Esophagus muscularis mucosa (tissue), 4 donors: ENCODE measurements around the gene ANP32A. TPM values are rescaled to one million over a fixed set of nuclear protein-coding genes. Genes with fewer than 3 reads are reported as not detected.

Source experiments
- DNase-seq: peaks from one replicate; pipeline ENCODE4 v3.0.0-alpha.2; 2017; ENCODE audit errors: extremely low spot score
- H3K27ac ChIP-seq, 4 donors: fragments of 200-600 bp; sonication (generic); replicated peaks in 1 of 4; 1 replicate in 3 of 4; 2 replicates in 1 of 4; pipeline ENCODE4 v1.5.1; 2016 to 2019; ENCODE audit warnings: mild to moderate bottlenecking in 1 of 4
- H3K27me3 ChIP-seq, 4 donors: fragments of 200-600 bp; sonication (generic); one replicate each; pipeline versions ENCODE4 v1.5.1 to v1.6.0; 2016 to 2019
- H3K36me3 ChIP-seq, 4 donors: fragments of 200-600 bp; sonication (generic); one replicate each; pipeline ENCODE4 v1.5.1; 2016 to 2019
- H3K4me1 ChIP-seq, 4 donors: fragments of 200-600 bp; sonication (generic); one replicate each; pipeline ENCODE4 v1.5.1; 2016 to 2019
- H3K4me3 ChIP-seq, 4 donors: fragments of 200-600 bp; sonication (generic); 1 replicate in 2 of 4; 2 replicates in 2 of 4; pipeline ENCODE4 v1.5.1; 2016 to 2019; ENCODE audit warnings: mild to moderate bottlenecking in 4 of 4, moderate library complexity in 1 of 4
- H3K9me3 ChIP-seq, 4 donors: fragments of 200-600 bp; sonication (generic); 1 replicate in 3 of 4; 2 replicates in 1 of 4; pipeline ENCODE4 v1.5.1; 2016 to 2019
- EP300 ChIP-seq: sonication (generic); formaldehyde crosslinking; IDR thresholded peaks from one replicate; pipeline ENCODE4 v1.6.1; 2017; ENCODE audit warnings: antibody characterized with exemption
- POLR2A ChIP-seq: fragments of 450-650 bp; IDR thresholded peaks from one replicate; pipeline ENCODE4 v1.6.1; 2017; ENCODE audit warnings: antibody characterized with exemption, moderate library complexity, mild to moderate bottlenecking, low read depth
- POLR2AphosphoS5 ChIP-seq, 2 donors: sonication (generic); formaldehyde crosslinking; IDR thresholded peaks; one replicate each; pipeline ENCODE4 v1.6.1; 2017; ENCODE audit warnings: antibody characterized with exemption in 2 of 2
- WGBS: methylation state at CpG from one replicate; pipeline ENCODE4 v1.1.5; 2018; 5-methylcytosine and 5-hydroxymethylcytosine counted together
- intact Hi-C: fragments of 100-400 bp; cut with DNase I; formaldehyde crosslinking; loops from one replicate; pipeline ENCODE4 v1.15.1; 2023
- small RNA-seq, 3 donors: library from RNA; depleted of rRNA; stranded (forward); fragments of <200 nt; gene quantifications; one replicate each; pipeline ENCODE3, GENCODE V24; 2016
- total RNA-seq, 4 donors: library from RNA; depleted of rRNA; stranded (reverse); fragments of >200 nt; gene quantifications; one replicate each; pipeline versions ENCODE4 v1.1.0 to v1.2.1, GENCODE V29; 2016
- TF ChIP-seq, protein P1 (sequence below), 3 experiments: fragments of 200-600 bp in 2 of 3; fragments of 450-650 bp in 1 of 3; sonication (generic) in 2 of 3; IDR thresholded peaks; one replicate each; pipeline ENCODE4 v1.5.1; 2017 to 2019; ENCODE audit warnings: antibody characterized with exemption in 3 of 3, mild to moderate bottlenecking in 2 of 3, moderate library complexity in 1 of 3

Gene ANP32A
- total RNA-seq, 4 donors from 2014 or later = 35.3 to 64.1 (median 51.1) TPM

DNA sequence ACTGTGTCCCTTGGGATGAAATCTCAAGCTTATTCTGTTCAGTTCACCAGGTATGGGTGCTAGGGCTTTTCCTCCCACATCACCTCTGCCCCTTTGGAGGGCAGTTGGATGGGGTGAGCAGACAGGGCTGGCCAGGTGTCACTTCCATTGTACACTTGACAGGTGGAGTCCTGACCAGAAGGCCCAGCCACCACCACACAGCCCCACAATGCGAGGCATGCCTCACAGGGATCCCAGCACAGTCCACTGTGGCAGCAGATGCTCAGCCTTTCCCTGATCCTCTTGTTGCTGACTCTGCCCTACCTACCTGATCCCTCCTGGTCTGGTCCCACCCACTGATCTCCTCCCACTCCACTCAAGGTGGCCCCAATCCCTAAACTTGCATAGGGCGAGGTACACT is 88.2 kb downstream of the ANP32A start:
- no peak for DNase-seq
- Histone ChIP-seq H3K27me3 (no peaks in the 10 kb centered on the region), H3K4me1 (peaks cover 26 to 42% (median 32%) of the 10 kb centered on the region in 4 donors), H3K4me3 (no peak overlapping the region), H3K9me3 (no peaks in the 10 kb centered on the region), H3K36me3 (no peaks in the 10 kb centered on the region), H3K27ac (no peak overlapping the region)
- intact Hi-C loops = loop anchor here (5.0 kb wide), 1 partner anchor 85 kb away; no protein-coding TSS in a partner anchor
- WGBS = 100% methylated on average over 2 of the region's 2 CpGs
- TF ChIP-seq POLR2AphosphoS5 (IDR thresholded peaks at IDR 0.05) (no peak), POLR2A (no peak), EP300 (no peak)
- TF ChIP-seq, protein P1, sequence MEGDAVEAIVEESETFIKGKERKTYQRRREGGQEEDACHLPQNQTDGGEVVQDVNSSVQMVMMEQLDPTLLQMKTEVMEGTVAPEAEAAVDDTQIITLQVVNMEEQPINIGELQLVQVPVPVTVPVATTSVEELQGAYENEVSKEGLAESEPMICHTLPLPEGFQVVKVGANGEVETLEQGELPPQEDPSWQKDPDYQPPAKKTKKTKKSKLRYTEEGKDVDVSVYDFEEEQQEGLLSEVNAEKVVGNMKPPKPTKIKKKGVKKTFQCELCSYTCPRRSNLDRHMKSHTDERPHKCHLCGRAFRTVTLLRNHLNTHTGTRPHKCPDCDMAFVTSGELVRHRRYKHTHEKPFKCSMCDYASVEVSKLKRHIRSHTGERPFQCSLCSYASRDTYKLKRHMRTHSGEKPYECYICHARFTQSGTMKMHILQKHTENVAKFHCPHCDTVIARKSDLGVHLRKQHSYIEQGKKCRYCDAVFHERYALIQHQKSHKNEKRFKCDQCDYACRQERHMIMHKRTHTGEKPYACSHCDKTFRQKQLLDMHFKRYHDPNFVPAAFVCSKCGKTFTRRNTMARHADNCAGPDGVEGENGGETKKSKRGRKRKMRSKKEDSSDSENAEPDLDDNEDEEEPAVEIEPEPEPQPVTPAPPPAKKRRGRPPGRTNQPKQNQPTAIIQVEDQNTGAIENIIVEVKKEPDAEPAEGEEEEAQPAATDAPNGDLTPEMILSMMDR (IDR thresholded peaks at IDR 0.05) = no peak

DNA sequence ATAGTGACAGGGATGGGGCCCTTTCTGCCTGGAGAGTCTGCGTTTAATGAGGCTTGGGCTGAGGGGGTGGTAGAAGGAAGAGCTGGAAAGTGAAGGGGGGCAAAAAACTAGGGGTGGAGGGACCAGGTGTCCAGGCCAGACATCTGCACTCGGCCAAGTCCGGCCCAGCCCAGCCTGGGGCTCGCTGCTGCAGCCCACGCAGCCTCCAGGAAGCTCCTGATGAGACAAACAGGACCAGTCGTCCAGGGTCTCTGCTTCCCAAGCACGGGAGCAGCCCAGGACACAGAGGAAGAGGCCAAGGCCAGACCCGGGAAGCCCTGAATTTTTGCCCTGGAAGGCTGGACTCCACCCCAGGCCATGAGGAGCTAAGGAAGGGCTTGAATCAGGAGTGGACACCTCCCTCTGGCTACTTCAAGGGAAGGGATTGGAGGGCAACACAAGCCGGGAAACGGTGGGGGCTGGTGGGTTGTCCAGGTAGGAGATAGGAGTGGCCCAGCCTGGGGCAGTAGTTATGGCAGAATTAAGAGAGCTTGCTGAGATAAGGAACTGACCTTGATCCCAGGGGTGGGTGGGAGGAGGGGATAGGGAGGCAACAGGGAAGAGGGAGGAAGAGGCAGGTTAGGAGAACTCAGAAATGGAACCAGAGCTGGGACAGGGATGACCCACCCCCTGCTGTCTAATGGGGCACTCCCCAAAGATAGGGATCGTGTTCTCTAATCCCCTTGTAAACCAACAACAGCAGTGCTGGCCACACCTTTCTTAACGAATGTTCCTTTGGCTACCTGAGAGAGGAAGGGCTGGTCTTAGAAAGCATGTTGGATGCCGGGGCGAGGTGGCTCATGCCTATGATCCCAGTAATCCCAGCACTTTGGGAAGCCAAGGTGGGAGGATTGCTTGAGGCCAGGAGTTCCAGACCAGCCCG is 89.5 kb downstream of the ANP32A start:
- Histone ChIP-seq H3K36me3 (no peaks in the 10 kb centered on the region), H3K4me3 (no peak overlapping the region), H3K27me3 (no peaks in the 10 kb centered on the region), H3K27ac (peak overlapping the region; percentile 30 to 72 (median 65)), H3K9me3 (no peaks in the 10 kb centered on the region), H3K4me1 (peaks cover 26 to 46% (median 36%) of the 10 kb centered on the region in 4 donors)
- intact Hi-C loops = loop anchor here (2.0 to 5.0 kb wide), 2 partner anchors 86 to 146 kb away; no protein-coding TSS in a partner anchor
- 76% methylated on average over 11 of the region's 15 CpGs for WGBS
- no peak for DNase-seq
- TF ChIP-seq, protein P1 (IDR thresholded peaks at IDR 0.05) = no peak
- no peak for TF ChIP-seq EP300
- no peak for TF ChIP-seq POLR2AphosphoS5 (IDR thresholded peaks at IDR 0.05)
- no peak for TF ChIP-seq POLR2A

DNA sequence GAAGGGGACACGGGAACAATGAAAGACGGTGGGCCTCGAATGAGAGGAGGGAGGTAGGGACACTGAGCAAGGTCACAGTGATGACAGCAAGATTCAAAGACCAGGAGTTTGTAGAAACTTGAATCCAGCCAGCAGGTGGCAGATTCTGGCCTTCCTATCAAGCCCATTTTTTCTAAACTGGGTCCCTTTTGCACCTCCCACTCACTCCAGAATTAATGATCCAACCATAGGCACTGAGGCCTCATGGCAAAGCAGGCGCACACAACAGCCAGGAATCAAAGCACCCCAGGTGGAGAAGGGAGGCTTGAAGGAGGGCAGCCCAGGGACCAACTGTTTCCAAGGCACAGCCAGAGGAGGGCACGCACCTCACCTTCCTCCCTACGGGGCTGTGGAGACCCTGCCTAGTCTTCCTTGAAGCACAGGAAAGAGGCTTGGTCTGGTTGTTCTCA is 90.2 kb downstream of the ANP32A start:
- WGBS = 60% methylated on average over 6 of the region's 6 CpGs
- no peaks in the 10 kb centered on the region for H3K36me3 ChIP-seq
- H3K4me3 ChIP-seq = no peak overlapping the region
- H3K9me3 ChIP-seq = no peaks in the 10 kb centered on the region
- intact Hi-C loops = loop anchor here (2.0 to 5.0 kb wide), 2 partner anchors 87 to 146 kb away; no protein-coding TSS in a partner anchor
- peaks cover 29 to 50% (median 42%) of the 10 kb centered on the region in 4 donors for H3K4me1 ChIP-seq
- TF ChIP-seq, protein P1 (IDR thresholded peaks at IDR 0.05) = peak; percentile 42 to 56 (median 55)
- no peak for TF ChIP-seq EP300
- TF ChIP-seq POLR2A = no peak
- no peak for TF ChIP-seq POLR2AphosphoS5 (IDR thresholded peaks at IDR 0.05)
- peak overlapping the region; percentile 30 to 72 (median 65) for H3K27ac ChIP-seq
- DNase-seq = no peak
- no peaks in the 10 kb centered on the region for H3K27me3 ChIP-seq

DNA sequence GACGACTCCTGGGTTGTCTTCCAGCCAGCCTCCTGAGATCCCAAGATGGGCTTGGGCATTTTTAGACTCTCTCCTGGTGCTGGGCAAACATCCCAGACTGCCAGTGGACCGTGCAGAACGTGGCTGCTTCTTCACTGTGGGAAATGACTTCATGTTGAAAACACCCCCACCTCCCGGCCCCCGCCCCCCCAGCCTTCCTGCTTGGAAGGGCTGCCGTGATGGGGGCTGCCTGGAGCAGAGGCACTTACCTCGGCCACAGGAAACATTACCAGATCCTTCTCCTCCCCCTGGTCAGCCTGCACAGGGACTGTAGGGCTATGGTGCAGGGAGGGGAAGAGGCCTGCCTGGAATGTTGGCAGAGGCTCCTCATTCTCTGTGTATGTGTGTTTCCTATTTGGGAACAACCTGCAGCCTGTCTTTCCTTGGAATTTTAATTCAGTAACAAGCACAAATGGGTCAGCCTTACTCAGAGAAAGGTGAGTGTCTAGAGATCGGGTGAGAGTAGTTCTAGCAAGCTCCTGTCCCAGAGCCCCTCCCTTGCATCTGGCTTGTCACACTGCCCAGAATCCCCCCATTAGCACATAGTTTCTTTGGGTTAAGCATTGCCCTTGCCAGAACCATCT is 90.8 kb downstream of the ANP32A start:
- peak overlapping the region; percentile 30 to 72 (median 65) for H3K27ac ChIP-seq
- peaks cover 29 to 50% (median 42%) of the 10 kb centered on the region in 4 donors for H3K4me1 ChIP-seq
- no peaks in the 10 kb centered on the region for H3K27me3 ChIP-seq
- peak overlapping the region in 2 of 4 donors; percentile 11 to 27 for H3K4me3 ChIP-seq
- intact Hi-C loops = loop anchor here (2.0 to 5.0 kb wide), 2 partner anchors 87 to 147 kb away; no protein-coding TSS in a partner anchor
- H3K36me3 ChIP-seq = no peaks in the 10 kb centered on the region
- WGBS = 8% methylated on average over 4 of the region's 8 CpGs
- DNase-seq = no peak
- TF ChIP-seq POLR2AphosphoS5 (IDR thresholded peaks at IDR 0.05) (peak in 1 of 2 donors; percentile 43), POLR2A (no peak)
- no peaks in the 10 kb centered on the region for H3K9me3 ChIP-seq

Small RNA genes within 50 kb of the gene (small RNA-seq; reads per million reads assigned to genes)
- 0 reads per million in 3 donors for gene MIR4312

Other genes starting within 250 kb of the ANP32A start
- 10 to 100 TPM in 1 of 4 donors, 1 to 10 TPM in 3; 5.8 to 12.2 (median 7.5) TPM for gene CORO2B, start 241.9 kb downstream of the ANP32A start, total RNA-seq
- gene SPESP1, start 109.6 kb upstream of the ANP32A start, total RNA-seq = 1 to 10 TPM; 3.1 to 5.8 (median 3.9) TPM
- under 1 TPM; under 0.01 to 0.66 (median 0.34) TPM for gene NOX5, start 193.8 kb upstream of the ANP32A start, total RNA-seq